Heart left ventricle (tissue), 16 donors: Measurements from ENCODE around the gene SSBP2. TPM values are rescaled to one million over a fixed set of nuclear protein-coding genes. Genes with fewer than 3 reads are reported as not detected.

Source experiments
- ATAC-seq, 4 donors: fragments of 200-7000 bp; cut with Tn5 transposase; one replicate each; pipeline ENCODE4 v1.9.1; 2020 to 2022; ENCODE audit warnings: moderate library complexity in 4 of 4, mild to moderate bottlenecking in 3 of 4, moderate number of reproducible peaks in 1 of 4
- DNase-seq, 5 donors: peaks; one replicate each; pipeline ENCODE4 v3.0.0-alpha.2; 2020
- H3K27ac ChIP-seq, 12 donors: fragments of 200-600 bp; sonication (generic) in 4 of 12; one replicate each; pipeline versions ENCODE4 v1.5.0 to v1.8.0; 2016 to 2022; ENCODE audit warnings: mild to moderate bottlenecking in 2 of 12
- H3K27me3 ChIP-seq, 9 donors: fragments of 200-600 bp; sonication (generic) in 2 of 9; one replicate each; pipeline versions ENCODE4 v1.5.1 to v1.8.0; 2016 to 2022; ENCODE audit warnings: mild to moderate bottlenecking in 3 of 9
- H3K36me3 ChIP-seq, 9 donors: fragments of 200-600 bp; sonication (generic) in 2 of 9; one replicate each; pipeline versions ENCODE4 v1.5.0 to v1.8.0; 2018 to 2022; ENCODE audit warnings: mild to moderate bottlenecking in 2 of 9
- H3K4me1 ChIP-seq, 12 donors: fragments of 200-600 bp; sonication (generic) in 4 of 12; one replicate each; pipeline versions ENCODE4 v1.5.0 to v1.8.0; 2016 to 2022; ENCODE audit warnings: mild to moderate bottlenecking in 3 of 12
- H3K4me3 ChIP-seq, 12 donors: fragments of 200-600 bp; sonication (generic) in 4 of 12; one replicate each; pipeline versions ENCODE4 v1.5.0 to v1.8.0; 2017 to 2022; ENCODE audit warnings: mild to moderate bottlenecking in 9 of 12, moderate library complexity in 4 of 12
- H3K9me3 ChIP-seq, 12 donors: fragments of 200-600 bp; sonication (generic) in 4 of 12; one replicate each; pipeline versions ENCODE4 v1.5.0 to v1.8.0; 2016 to 2022; ENCODE audit warnings: mild to moderate bottlenecking in 1 of 12
- CTCF ChIP-seq, 12 donors: fragments of 200-600 bp; sonication (generic) in 4 of 12; IDR thresholded peaks; one replicate each; pipeline versions ENCODE4 v1.5.0 to v1.8.0; 2018 to 2022; ENCODE audit warnings: antibody characterized with exemption in 12 of 12, mild to moderate bottlenecking in 5 of 12
- POLR2A ChIP-seq, 2 donors: fragments of 450-650 bp; IDR thresholded peaks; one replicate each; pipeline ENCODE4 v1.6.1; 2017; ENCODE audit warnings: antibody characterized with exemption in 2 of 2, mild to moderate bottlenecking in 2 of 2, moderate library complexity in 2 of 2
- WGBS, 4 donors: extraction: QIAGEN DNeasy Blood & Tissue Kit in 2 of 4; methylation state at CpG; one replicate each; pipeline versions ENCODE4 v1.1.5 to v1.1.7; 2013 to 2018; 5-methylcytosine and 5-hydroxymethylcytosine counted together
- intact Hi-C, 10 donors: fragments of 100-400 bp; cut with DNase I; formaldehyde crosslinking; loops; one replicate each; pipeline versions ENCODE4 v1.11.1 to v1.14.2; 2022
- polyA plus RNA-seq, 2 donors: library from polyadenylated mRNA; stranded (reverse); fragments of 200-250 nt; gene quantifications; one replicate each; pipeline ENCODE4 v1.2.3, GENCODE V29; 2013
- total RNA-seq, 9 donors: library from RNA; depleted of rRNA in 2 of 9; stranded (reverse); fragments of >200 nt in 2 of 9; fragmentation: NEBNext Ultra II Directional in 3 of 9; extraction: Animal tissue kit (Norgen Biotek cat#: 25700) in 3 of 9; gene quantifications; one replicate each; pipeline versions ENCODE4 v1.1.0 to v1.2.4, GENCODE V29; 2016 to 2023
- donor health status: ischemic (EF 13 %, LVEDD 7.1; RV severe dilation, severe dysfunction).
- donor health status: healthy with polysubstance abuse.
- donor health status: DM: no; HTN: yes; CAD: no.
- donor health status: DM: no; HTN: no; CAD: no.
- donor health status: ischemic (EF 25% LVEDD 6.9; RV normal size, moderate dysfunction).
- donor health status: ischemic (EF 25% LVEDD 5.7; RV mildly dilated, moderate dysfunction).
- donor health status: healthy.
- donor health status: DM: yes; HTN: yes; CAD: no.
- donor health status: ischemic (EF 35%, LVEDD 5.7; RV mildly dilated, moderate dysfunction).
- donor health status: nonischemic (EF 11% LVEDD 7.7; RV severe dilation, severe dysfunction).
- donor health status: DM: yes; HTN: yes; CAD: no.
- donor health status: PGD.
- donor health status: ischemic (EF 29% LVEDD 5.4; RV normal size, mild dysfunction).
- donor health status: nonischemic (EF 23%, LVEDD 6.1; RV moderate dilation, normal function).

The SSBP2 gene
- total and polyA plus RNA-seq, 11 donors = 25.6 to 98.1 (median 50.7) TPM

GRCh38 chr5:81749561-81750307 lies 1.2 kb downstream of the SSBP2 start:
- Histone ChIP-seq H3K27ac (peak overlapping the region; percentile 64 to 100 (median 86)), H3K27me3 (no peaks in the 10 kb centered on the region), H3K9me3 (no peaks in the 10 kb centered on the region), H3K4me1 (peaks cover 0 to 44% (median 16%) of the 10 kb centered on the region in 12 donors), H3K36me3 (no peaks in the 10 kb centered on the region), H3K4me3 (peak overlapping the region; percentile 76 to 98 (median 82))
- ATAC-seq = no peak
- WGBS, 4 donors = 0 to 2% (median 1%) methylated on average over 37 to 61 of the region's 61 CpGs
- intact Hi-C loops = loop anchor here (1.0 to 10.0 kb wide), 13 partner anchors 38 to 418 kb away; partner anchors contain the start of gene ATG10 (in 10 of the 10)
- no peak for TF ChIP-seq POLR2A (IDR thresholded peaks at IDR 0.05)
- no peak for TF ChIP-seq CTCF (IDR thresholded peaks at IDR 0.05)
- DNase-seq = peak; percentile 43 to 69 (median 48)

- H3K27ac ChIP-seq = peak overlapping the region in 11 of 12 donors; percentile 79 to 100 (median 86)
- no peaks in the 10 kb centered on the region for H3K27me3 ChIP-seq
- ATAC-seq (no peak), DNase-seq (no peak)
- peak overlapping the region; percentile 76 to 98 (median 82) for H3K4me3 ChIP-seq
- H3K4me1 ChIP-seq = peaks cover 0 to 47% (median 15%) of the 10 kb centered on the region in 12 donors
- TF ChIP-seq POLR2A (IDR thresholded peaks at IDR 0.05) (no peak), CTCF (IDR thresholded peaks at IDR 0.05) (no peak)
- 7 to 12% (median 10%) methylated on average over 6 of the region's 6 CpGs for WGBS, 4 donors
- H3K36me3 ChIP-seq = no peaks in the 10 kb centered on the region
- intact Hi-C loops = loop anchor here in 8 of 10 donors (1.0 to 10.0 kb wide), 7 partner anchors 237 to 416 kb away; no protein-coding TSS in a partner anchor
- no peaks in the 10 kb centered on the region for H3K9me3 ChIP-seq
Measured at GRCh38 chr5:81749192-81749560, 1.7 kb downstream of the SSBP2 start.

- H3K4me3 ChIP-seq = peak overlapping the region in 6 of 12 donors; percentile 76 to 98 (median 82)
- WGBS, 4 donors = 62 to 65% (median 64%) methylated on average over 3 of the region's 3 CpGs
- ATAC-seq (no peak), DNase-seq (no peak)
- intact Hi-C loops = loop anchor here in 8 of 10 donors (2.0 to 10.0 kb wide), 6 partner anchors 236 to 416 kb away; no protein-coding TSS in a partner anchor
- no peak for TF ChIP-seq POLR2A (IDR thresholded peaks at IDR 0.05)
- peak in 4 of 12 donors; percentile 5 to 28 (median 11) for TF ChIP-seq CTCF (IDR thresholded peaks at IDR 0.05)
- H3K4me1 ChIP-seq = peaks cover 0 to 47% (median 15%) of the 10 kb centered on the region in 12 donors
- H3K27ac ChIP-seq = peak overlapping the region in 3 of 12 donors; percentile 4 to 88 (median 85)
- H3K27me3 ChIP-seq = no peaks in the 10 kb centered on the region
- H3K9me3 ChIP-seq = no peaks in the 10 kb centered on the region
- no peaks in the 10 kb centered on the region for H3K36me3 ChIP-seq
Measured at GRCh38 chr5:81748556-81748955, 2.3 kb downstream of the SSBP2 start.

- Histone ChIP-seq H3K4me3 (no peak overlapping the region), H3K4me1 (peaks cover 0 to 39% (median 13%) of the 10 kb centered on the region in 12 donors), H3K36me3 (no peaks in the 10 kb centered on the region), H3K9me3 (no peaks in the 10 kb centered on the region), H3K27me3 (no peaks in the 10 kb centered on the region), H3K27ac (no peak overlapping the region)
- 57 to 70% (median 60%) methylated on average over 2 of the region's 2 CpGs for WGBS, 4 donors
- TF ChIP-seq CTCF (IDR thresholded peaks at IDR 0.05) (no peak), POLR2A (IDR thresholded peaks at IDR 0.05) (no peak)
- ATAC-seq (no peak), DNase-seq (no peak)
- intact Hi-C loops = loop anchor here in 8 of 10 donors (5.0 to 10.0 kb wide), 5 partner anchors 235 to 418 kb away; no protein-coding TSS in a partner anchor
Measured at GRCh38 chr5:81747030-81747429, 3.9 kb downstream of the SSBP2 start.
